H9 (cell line): Measurements from ENCODE around the gene CD300H. TPM values are rescaled to one million over a fixed set of nuclear protein-coding genes. Genes with fewer than 3 reads are reported as not detected.

Experiments used
- DNase-seq: peaks from one replicate; pipeline ENCODE4 v3.0.0-alpha.2; 2017
- H2AFZ ChIP-seq: one replicate; pipeline ENCODE4 v1.6.1; 2013; ENCODE audit warnings: mild to moderate bottlenecking, low read length, control low read depth, moderate library complexity
- H2AK5ac ChIP-seq: 2 replicates; pipeline ENCODE4 v1.6.1; 2013; ENCODE audit warnings: low read length, control low read depth, mixed read lengths; ENCODE audit not compliant: insufficient read length
- H2BK120ac ChIP-seq: one replicate; pipeline ENCODE4 v1.6.1; 2013; ENCODE audit warnings: low read depth, mild to moderate bottlenecking, low read length, control low read depth, inconsistent platforms; ENCODE audit not compliant: poor library complexity, severe bottlenecking
- H2BK12ac ChIP-seq: 2 replicates; pipeline ENCODE4 v1.6.1; 2013; ENCODE audit warnings: low read length, control low read depth, mixed read lengths, low read depth; ENCODE audit not compliant: insufficient read length
- H2BK15ac ChIP-seq: 2 replicates; pipeline ENCODE4 v1.6.1; 2013; ENCODE audit warnings: low read depth, low read length, control low read depth
- H2BK20ac ChIP-seq: one replicate; pipeline ENCODE4 v1.6.1; 2013; ENCODE audit warnings: low read depth, mild to moderate bottlenecking, low read length, control low read depth, inconsistent platforms; ENCODE audit not compliant: poor library complexity, severe bottlenecking
- H2BK5ac ChIP-seq: 2 replicates; pipeline ENCODE4 v1.6.1; 2013; ENCODE audit warnings: low read length, control low read depth, mixed read lengths; ENCODE audit not compliant: insufficient read length
- H3K14ac ChIP-seq: 2 replicates; pipeline ENCODE4 v1.6.1; 2013; ENCODE audit warnings: low read length, control low read depth; ENCODE audit not compliant: insufficient read depth
- H3K18ac ChIP-seq: 2 replicates; pipeline ENCODE4 v1.6.1; 2013; ENCODE audit warnings: low read depth, mild to moderate bottlenecking, mixed read lengths, low read length, control low read depth; ENCODE audit not compliant: insufficient read length
- H3K23ac ChIP-seq: 2 replicates; pipeline ENCODE4 v1.6.1; 2013; ENCODE audit warnings: low read length, control low read depth, mixed read lengths, low read depth; ENCODE audit not compliant: insufficient read length
- H3K23me2 ChIP-seq: 2 replicates; pipeline ENCODE4 v1.6.1; 2013; ENCODE audit warnings: low read depth, mild to moderate bottlenecking, mixed read lengths, low read length, control low read depth; ENCODE audit not compliant: insufficient read length, poor library complexity, severe bottlenecking
- H3K27ac ChIP-seq: 2 replicates; pipeline ENCODE4 v1.5.1; 2013; ENCODE audit warnings: low read length, control low read depth, mixed read lengths, low read depth; ENCODE audit not compliant: insufficient read length
- H3K27me3 ChIP-seq: 2 replicates; pipeline ENCODE4 v1.6.1; 2013; ENCODE audit warnings: low read length, control low read depth, inconsistent platforms; ENCODE audit not compliant: insufficient read depth
- H3K4ac ChIP-seq: 2 replicates; pipeline ENCODE4 v1.6.1; 2013; ENCODE audit warnings: low read depth, mild to moderate bottlenecking, control low read depth, inconsistent platforms, low read length, moderate library complexity
- H3K4me1 ChIP-seq: 2 replicates; pipeline ENCODE4 v1.6.1; 2013; ENCODE audit warnings: low read length, control low read depth, inconsistent platforms; ENCODE audit not compliant: insufficient read depth
- H3K4me2 ChIP-seq: 2 replicates; pipeline ENCODE4 v1.6.1; 2013; ENCODE audit warnings: low read length, control low read depth, mixed read lengths; ENCODE audit not compliant: insufficient read length, insufficient read depth
- H3K56ac ChIP-seq: 2 replicates; pipeline ENCODE4 v1.6.1; 2013; ENCODE audit warnings: low read depth, mild to moderate bottlenecking, mixed read lengths, low read length, control low read depth; ENCODE audit not compliant: insufficient read length
- H3K79me1 ChIP-seq: 2 replicates; pipeline ENCODE4 v1.6.1; 2013; ENCODE audit warnings: low read depth, mild to moderate bottlenecking, moderate library complexity, low read length, control low read depth, inconsistent platforms; ENCODE audit not compliant: insufficient read depth, poor library complexity, severe bottlenecking
- H3K79me2 ChIP-seq: 2 replicates; pipeline ENCODE4 v1.6.1; 2013; ENCODE audit warnings: low read length, control low read depth, inconsistent platforms; ENCODE audit not compliant: insufficient read depth
- H3K9ac ChIP-seq: 2 replicates; pipeline ENCODE4 v1.6.1; 2013; ENCODE audit warnings: low read length, control low read depth, mixed read lengths; ENCODE audit not compliant: insufficient read length; ENCODE audit errors: extremely low read depth
- H3K9me3 ChIP-seq: one replicate; pipeline ENCODE4 v1.6.1; 2013; ENCODE audit warnings: low read depth, low read length, inconsistent platforms; ENCODE audit not compliant: control insufficient read depth
- H3T11ph ChIP-seq: one replicate; pipeline ENCODE4 v1.6.1; 2013; ENCODE audit warnings: mild to moderate bottlenecking, low read length, control low read depth, inconsistent platforms
- H4K20me1 ChIP-seq: one replicate; pipeline ENCODE4 v1.6.1; 2013; ENCODE audit not compliant: control insufficient read depth, insufficient read length, insufficient read depth
- H4K5ac ChIP-seq: 2 replicates; pipeline ENCODE4 v1.6.1; 2013; ENCODE audit warnings: low read depth, mild to moderate bottlenecking, mixed read lengths, low read length, control low read depth; ENCODE audit not compliant: insufficient read length
- H4K8ac ChIP-seq: replicated peaks from 2 replicates; pipeline ENCODE4 v1.6.1; 2013; ENCODE audit warnings: low read length, control low read depth, mixed read lengths, low read depth; ENCODE audit not compliant: insufficient read length
- H4K91ac ChIP-seq: 2 replicates; pipeline ENCODE4 v1.6.1; 2013; ENCODE audit warnings: low read depth, mild to moderate bottlenecking, moderate library complexity, mixed read lengths, low read length, control low read depth; ENCODE audit not compliant: insufficient read length
- H3K27ac Mint-ChIP-seq, 3 experiments: 2 replicates in 2 of 3; 3 replicates in 1 of 3; pipeline ENCODE4 v1.8.0; 2020 to 2021; ENCODE audit warnings: mixed read lengths in 3 of 3, mild to moderate bottlenecking in 1 of 3, moderate library complexity in 1 of 3
- H3K27me3 Mint-ChIP-seq: 2 replicates; pipeline ENCODE4 v1.8.0; 2021; ENCODE audit warnings: low read depth, mild to moderate bottlenecking, moderate library complexity, mixed read lengths
- H3K36me3 Mint-ChIP-seq, 3 experiments: 2 replicates in 2 of 3; 3 replicates in 1 of 3; pipeline ENCODE4 v1.8.0; 2020 to 2021; ENCODE audit warnings: low read depth in 3 of 3, mixed read lengths in 3 of 3; ENCODE audit not compliant: insufficient read depth in 1 of 3
- H3K4me1 Mint-ChIP-seq, 2 experiments: 2 replicates each; pipeline ENCODE4 v1.8.0; 2020; ENCODE audit warnings: mixed read lengths in 2 of 2
- H3K4me3 Mint-ChIP-seq, 2 experiments: 2 replicates in 1 of 2; 3 replicates in 1 of 2; pipeline ENCODE4 v1.8.0; 2020 to 2021; ENCODE audit warnings: mild to moderate bottlenecking in 2 of 2, mixed read lengths in 2 of 2, moderate library complexity in 1 of 2
- H3K9me3 Mint-ChIP-seq, 2 experiments: 2 replicates in 1 of 2; 3 replicates in 1 of 2; pipeline ENCODE4 v1.8.0; 2020; ENCODE audit warnings: mild to moderate bottlenecking in 2 of 2, mixed read lengths in 2 of 2, moderate library complexity in 1 of 2
- CTCF ChIP-seq: fragments of 200-600 bp; sonication (generic); conservative IDR thresholded peaks from 3 replicates; pipeline ENCODE4 v1.8.0; 2021; ENCODE audit warnings: antibody characterized with exemption, mild to moderate bottlenecking
- WGBS: extraction: QIAGEN DNeasy Blood & Tissue Kit; methylation state at CpG from one replicate; pipeline ENCODE4 v1.1.7; 2013; ENCODE audit warnings: missing lambda C conversion rate, low lambda C conversion rate, mixed read lengths; ENCODE audit not compliant: insufficient read length; ENCODE audit errors: extremely low coverage; 5-methylcytosine and 5-hydroxymethylcytosine counted together
- total RNA-seq: library from RNA; stranded (reverse); gene quantifications from 2 replicates; pipeline ENCODE4 v1.2.1, GENCODE V29; 2021

The CD300H gene
- total RNA-seq, 1 experiment from 2014 or later: not detected

DNA sequence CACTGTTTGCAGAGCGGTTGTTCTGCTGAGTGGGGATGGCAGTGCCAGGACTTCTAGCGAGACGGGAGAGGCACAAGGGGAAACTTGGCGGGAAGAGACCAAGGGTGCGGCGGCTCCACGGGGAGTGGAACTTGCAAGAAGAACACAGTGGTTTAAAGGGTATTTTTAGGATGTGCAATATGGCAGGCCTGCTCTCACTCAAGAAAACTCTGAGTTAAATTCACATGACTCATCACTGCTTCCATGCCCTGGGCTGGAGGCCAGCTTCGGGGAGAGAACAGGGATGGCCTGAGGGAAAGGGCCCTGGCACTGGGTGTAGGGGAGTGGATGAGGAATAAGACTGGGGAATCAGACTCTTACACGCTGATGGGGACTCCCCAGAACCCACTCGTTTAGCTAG, 38.1 kb upstream of the CD300H start:
- no peaks in the 10 kb centered on the region for H3K79me2 ChIP-seq
- H3K9me3 Mint-ChIP-seq: 0 out of 5 replicates have a peak, but pooled peaks cover 0 to 1% of the 10 kb centered on the region in 2 experiments
- no peaks in the 10 kb centered on the region for H3K79me1 ChIP-seq
- H2BK20ac ChIP-seq: no peak overlapping the region
- no peak overlapping the region for H4K91ac ChIP-seq
- no peak overlapping the region for H3K56ac ChIP-seq
- no peak overlapping the region for H3T11ph ChIP-seq
- H3K23me2 ChIP-seq: no peaks in the 10 kb centered on the region
- H3K27me3 Mint-ChIP-seq: peaks cover 27% of the 10 kb centered on the region
- no peak overlapping the region for H2BK12ac ChIP-seq
- H3K9me3 ChIP-seq: no peaks in the 10 kb centered on the region
- H3K4me1 Mint-ChIP-seq: no peaks in the 10 kb centered on the region; a peak in 1 of 4 replicates
- no peak overlapping the region for H3K27ac Mint-ChIP-seq
- no CpG with 5 or more reads among the region's 10 CpGs for WGBS
- no peak overlapping the region for H4K5ac ChIP-seq
- H3K4me2 ChIP-seq: no peak overlapping the region
- no peaks in the 10 kb centered on the region for H3K27me3 ChIP-seq
- no peak overlapping the region for H3K23ac ChIP-seq
- H3K27ac ChIP-seq: no peak overlapping the region
- no peak overlapping the region for H2BK120ac ChIP-seq
- no peak overlapping the region for H2AFZ ChIP-seq
- H4K8ac ChIP-seq: no peak overlapping the region
- no peak overlapping the region for H3K14ac ChIP-seq
- H3K4me1 ChIP-seq: no peaks in the 10 kb centered on the region
- no peak overlapping the region for H3K18ac ChIP-seq
- no peak overlapping the region for H2AK5ac ChIP-seq
- no peaks in the 10 kb centered on the region for H4K20me1 ChIP-seq
- H2BK15ac ChIP-seq: no peak overlapping the region
- no peak overlapping the region for H2BK5ac ChIP-seq
- TF ChIP-seq CTCF: no peak
- no peak overlapping the region for H3K4ac ChIP-seq
- no peak overlapping the region for H3K9ac ChIP-seq
- no peaks in the 10 kb centered on the region for H3K36me3 Mint-ChIP-seq
- no peak for DNase-seq
- no peak overlapping the region for H3K4me3 Mint-ChIP-seq
